GM19397 (cell line): Measurements from ENCODE around the gene NFYC.

Source experiments
- ATAC-seq: cut with Tn5 transposase; IDR thresholded peaks from one replicate; pipeline ENCODE4 v1.9.1; 2021; ENCODE audit warnings: mild to moderate bottlenecking, moderate library complexity; ENCODE audit not compliant: unreplicated experiment

The NFYC gene

DNA sequence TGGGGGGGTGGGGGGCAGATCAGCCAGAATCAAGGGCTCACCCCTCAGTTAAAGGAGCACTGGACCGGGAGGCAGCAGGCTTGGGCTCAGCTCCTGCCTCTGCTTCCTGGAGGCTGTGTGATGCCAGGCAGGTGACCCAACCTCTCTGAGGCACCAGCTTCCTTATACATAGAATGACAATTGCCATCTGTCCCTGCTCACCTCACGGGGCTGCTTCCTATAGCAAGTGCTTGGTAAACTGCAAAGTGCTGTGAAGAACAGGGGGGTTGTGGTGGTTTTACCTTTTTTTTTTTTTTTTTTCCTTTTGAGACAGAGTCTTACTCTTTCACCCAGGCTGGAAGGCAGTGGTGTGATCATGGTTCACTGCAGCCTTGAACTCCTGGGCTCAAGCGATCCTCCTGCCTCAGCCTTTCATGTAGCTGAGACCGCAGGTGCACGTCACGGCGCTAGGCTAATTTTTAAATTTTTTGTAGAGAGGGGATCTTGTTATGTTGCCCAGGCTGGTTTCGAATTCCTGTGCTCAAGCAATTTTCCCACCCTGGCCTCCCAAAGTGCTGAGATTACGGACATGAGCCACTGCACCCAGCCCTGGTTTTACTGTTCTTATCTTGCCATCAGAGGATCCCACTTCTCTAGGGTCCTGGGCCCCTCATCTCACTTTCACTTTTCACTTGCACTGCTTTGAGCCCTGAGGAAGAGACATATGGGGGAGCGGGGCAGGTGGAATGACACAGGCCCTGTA lies 103.6 kb downstream of the NFYC start:
- no peak for ATAC-seq

DNA sequence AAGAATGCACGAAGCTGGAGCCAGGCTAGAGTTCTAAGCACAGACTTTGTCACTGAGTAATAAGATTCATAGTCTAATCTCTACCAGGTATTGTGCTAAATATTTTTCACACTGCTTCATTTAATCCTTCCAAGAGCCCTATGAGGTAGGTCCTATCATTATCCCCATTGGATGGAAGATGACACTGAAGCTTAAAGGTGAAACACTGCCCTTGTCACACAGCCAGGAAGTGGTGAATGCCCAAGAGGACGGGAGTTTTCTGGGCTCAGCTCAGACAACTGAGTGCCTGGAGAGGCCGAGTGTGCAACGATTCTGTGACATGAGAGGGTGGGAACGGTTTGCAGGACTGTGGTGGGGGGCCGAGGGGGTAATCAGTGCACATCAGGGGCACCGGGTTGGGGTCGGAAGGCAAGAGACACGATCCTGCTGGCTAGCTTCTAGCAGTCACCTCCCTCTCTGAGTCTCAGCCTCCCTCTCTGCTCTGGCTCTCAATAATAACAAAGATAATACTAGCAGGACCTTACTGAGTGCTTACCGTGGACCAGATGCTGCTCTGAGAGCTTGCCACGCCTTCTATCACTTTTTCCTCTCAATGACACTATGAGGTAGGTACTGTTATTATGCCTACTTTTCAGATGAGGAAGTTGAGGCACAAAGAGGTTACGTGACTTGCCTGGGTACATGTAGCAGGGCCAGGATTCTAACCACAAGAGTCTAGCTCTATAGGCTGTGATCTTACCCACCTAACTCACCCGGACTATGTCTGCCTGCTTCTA lies 104.5 kb downstream of the NFYC start:
- no peak for ATAC-seq

DNA sequence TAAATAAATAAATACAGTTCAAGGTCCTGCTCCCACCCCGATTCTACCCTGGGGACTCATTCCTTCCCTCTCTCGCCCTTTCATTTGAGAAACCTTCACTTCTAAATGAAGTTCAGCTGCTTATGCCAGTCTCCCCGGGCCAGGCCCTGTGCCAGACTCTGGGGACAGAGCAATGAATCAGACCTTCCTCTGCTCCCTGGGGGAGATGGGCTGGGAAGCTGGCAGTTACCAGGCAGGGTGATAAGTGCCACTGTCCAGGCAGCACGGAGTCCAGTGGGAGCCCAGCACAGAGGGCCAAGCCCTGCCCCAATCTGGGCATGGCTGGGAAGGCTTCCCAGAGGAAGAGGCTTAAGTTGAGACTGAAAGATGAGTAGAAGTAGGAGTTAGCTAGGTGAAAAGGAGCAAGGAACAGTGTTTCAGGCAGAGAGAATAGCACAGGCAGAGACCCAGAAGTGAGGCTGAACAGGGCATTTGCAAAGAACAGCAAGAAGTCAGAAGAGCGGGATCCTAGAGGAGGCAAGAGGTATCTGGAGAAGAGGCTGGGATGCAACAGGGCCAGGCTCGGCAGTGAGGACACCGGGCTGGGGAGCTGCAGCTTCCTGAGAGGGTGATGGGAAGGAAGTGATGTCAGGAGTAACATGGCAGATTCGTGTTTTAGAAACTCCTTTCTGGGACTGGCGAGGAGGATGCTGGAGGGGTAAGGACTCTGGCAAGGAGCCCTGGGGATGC lies 105.6 kb downstream of the NFYC start:
- no peak for ATAC-seq

DNA sequence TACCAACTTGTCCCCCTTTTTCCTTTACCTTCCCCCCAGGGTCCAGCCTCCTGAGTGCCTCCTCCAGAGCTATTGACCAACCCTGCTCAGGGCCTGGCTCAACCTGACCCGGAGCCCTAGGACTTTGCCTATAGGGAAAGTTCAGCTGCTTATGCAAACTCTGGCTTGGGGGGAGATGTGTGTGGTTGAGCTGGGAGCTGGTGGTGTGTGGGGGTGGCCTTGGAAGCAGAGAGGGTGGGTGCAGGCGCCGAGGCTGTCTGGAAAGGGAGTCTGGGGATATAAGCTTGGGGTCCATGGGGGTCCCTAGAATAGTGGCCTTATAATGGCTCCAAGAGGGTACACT lies 106.1 kb downstream of the NFYC start:
- no peak for ATAC-seq

DNA sequence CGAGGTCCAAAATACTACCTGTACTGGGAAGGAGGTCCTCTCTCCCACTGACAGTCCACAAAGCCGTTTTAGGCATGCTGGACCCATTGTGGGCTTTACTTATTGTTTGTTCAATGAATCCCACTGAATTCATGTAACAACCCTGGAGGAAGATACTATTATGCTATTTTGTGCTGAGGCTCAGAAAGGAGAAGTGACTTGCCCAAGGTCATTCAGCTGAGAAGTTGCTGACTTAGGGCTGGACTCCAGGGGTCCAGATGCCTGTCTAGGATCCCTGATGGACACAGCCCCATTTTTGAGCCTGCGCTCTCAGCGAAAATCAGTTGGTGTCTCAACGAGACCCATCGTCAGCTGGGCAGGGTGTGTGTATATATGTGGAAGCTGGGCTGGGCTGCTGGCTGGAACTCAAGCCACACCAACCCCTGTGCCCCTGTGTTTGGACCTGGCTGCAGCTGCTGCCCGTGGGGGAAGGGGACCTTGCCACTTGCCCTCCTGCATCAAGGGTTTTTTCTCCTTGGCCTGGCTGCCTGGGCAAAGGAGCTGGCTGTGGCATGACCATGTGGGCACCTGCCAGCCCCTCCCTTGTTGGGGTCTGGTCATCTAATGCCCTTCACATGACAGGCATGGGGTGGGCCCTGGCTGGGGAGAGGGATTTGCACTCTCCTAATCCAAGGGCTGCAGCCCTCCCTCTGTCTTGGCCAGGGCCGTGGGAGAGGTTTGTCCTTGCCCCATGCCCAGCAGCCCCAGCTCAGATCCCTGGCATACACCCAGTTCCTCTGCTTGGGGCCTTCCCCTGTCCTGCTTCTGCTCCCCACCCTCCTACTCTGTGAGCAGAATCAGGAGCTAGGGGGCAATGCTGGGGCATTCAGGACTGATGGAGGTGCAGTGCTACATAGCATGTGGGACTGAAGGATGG lies 107.1 kb downstream of the NFYC start:
- no peak for ATAC-seq

DNA sequence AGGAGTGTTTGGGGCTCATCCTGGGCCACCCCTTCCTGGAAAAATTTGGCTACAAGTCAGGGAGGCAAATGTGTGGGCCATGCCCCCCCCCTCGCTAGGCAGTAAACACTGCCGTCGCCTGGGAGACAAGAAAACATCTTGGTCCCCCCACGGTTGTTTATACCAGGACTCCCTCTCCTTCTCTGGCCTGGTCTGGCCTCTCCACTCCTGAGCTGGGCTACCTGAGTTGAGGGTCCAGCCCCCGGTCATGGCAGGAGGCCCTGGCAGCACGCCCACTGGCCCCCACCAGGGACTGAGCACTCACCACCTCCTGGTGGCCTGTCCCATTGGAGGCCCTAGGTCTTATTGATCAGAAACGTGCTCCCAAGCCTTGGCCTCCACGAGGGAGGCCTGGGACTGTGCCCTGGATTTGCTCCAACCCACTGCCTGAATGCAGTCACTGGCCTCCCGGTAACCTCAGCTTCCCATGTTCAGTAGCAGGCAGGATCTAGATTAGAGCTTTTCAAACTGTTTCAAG lies 107.9 kb downstream of the NFYC start:
- no peak for ATAC-seq

DNA sequence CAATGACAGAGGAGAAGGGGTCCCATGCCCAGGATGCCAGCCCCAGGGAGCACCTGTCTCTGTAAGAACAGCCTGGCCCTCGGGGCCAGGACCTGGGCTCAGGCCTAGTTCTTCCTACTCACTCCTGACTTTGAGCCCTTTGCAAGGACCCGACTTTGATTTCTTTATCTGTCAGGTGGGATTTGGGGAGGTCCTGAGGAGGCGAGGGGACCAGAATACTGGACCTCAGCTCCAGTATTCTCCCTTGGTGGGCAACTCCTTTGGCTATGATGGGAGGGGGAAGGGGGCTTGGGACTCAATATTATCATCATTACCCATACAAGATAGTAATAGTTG lies 110.2 kb downstream of the NFYC start:
- no peak for ATAC-seq

DNA sequence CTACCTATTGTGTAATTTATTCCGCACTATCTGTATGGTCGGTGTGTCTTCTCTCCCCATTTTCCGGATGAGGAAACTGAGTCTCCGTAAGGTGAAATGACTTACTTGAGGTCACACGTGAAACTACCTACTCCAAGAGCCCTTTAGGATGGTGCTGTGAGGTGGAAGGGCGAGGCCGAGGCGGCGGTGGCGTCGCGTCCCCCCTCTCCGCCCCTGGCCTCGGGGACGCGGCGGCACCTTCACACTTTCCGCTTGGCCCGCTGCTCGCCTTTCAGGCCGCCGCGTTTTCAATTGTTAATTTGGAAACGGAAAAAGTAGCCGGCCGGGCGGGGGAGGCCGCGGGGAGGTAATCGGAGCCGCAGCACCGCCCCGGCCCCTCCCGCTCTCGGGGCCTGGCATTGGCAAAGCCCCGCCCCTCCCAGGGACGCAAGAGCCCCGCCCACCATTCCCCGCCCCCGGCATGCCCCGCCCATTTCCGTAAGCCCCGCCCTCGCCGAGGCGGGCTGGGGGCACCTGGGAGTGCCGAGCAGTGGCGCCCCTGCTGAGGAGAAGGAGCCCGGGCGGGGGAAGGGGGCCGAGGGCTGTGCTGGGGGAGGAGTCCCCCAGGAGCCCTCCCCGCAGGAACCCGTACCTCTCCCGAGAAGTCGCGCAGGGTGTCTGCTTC lies 110.7 kb downstream of the NFYC start:
- ATAC-seq: peak; percentile 48

DNA sequence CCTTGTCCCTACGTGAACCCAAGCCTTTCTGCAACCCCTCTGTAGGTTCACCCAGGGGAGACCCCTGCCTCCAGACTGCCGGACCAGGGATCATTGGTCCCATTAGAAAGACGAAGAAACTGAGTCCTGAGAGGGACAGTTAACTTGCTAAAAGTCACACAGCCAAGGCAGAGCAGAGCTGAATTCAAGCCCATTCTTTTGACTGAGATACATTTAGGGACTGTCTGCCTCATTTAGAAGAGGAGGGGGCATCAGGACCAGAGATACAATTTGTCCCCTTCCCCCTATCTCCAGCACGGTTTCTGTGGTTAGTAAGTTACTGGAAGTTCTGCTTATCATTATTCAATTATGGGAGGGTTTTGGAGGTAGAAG lies 111.2 kb downstream of the NFYC start:
- ATAC-seq: no peak

DNA sequence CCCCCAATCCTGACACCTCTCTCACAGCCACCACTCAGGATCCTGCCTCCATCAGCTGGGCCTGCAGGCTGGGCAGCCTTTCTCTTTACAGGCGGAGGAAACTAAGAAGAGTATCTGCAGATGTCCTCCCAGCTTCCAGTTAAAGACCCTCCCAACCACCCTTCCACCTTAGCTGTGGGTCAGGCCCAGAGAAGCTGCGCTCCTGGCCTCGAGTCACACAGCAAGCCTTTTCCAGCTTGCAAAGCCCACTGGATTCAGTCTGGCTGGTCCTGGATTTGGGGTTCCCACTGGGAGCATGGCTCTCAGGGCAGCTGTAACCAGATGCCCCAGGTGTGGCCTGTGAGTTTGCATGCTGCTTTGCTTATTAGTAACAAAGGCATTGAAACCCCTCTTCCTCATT lies 111.9 kb downstream of the NFYC start:
- ATAC-seq: no peak

DNA sequence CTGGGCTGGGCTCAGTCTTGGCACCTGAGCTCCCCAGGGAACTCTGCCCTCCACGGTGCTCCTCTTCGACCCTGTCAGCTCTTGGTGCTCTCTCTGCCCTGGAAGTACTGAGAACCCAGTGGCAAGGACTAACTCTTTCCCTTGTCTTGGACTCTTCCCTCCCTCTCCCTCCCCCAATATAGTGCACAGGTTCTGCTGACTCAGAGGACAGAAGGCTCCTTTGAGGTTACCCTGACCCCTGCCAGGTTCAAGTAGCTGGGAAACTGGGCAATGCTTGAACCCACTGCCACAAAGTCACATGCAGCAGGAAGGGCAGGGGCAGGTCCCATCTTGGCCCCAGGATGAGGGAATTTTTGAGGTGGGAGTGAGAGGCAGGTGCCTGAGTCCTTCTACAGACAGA lies 112.4 kb downstream of the NFYC start:
- ATAC-seq: no peak

DNA sequence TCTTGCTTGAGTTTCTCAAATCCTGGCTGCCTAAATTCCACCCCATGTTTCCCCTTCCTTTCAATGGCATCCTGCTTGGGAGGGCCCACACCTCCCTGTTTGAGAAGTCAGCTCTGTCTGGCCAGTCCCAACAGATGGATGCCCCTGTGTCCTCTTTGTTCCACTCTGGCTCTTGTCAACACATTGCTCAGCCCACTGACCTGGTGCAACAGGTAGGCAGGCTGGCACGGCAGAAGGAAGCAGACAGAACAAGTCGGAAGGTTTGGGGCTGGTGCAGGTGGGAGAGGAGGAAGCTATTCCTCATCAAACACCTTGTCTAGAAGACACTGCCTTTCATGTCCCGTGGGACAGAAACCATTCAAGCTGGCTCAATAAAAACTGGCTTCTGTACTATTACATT lies 114.7 kb downstream of the NFYC start:
- ATAC-seq: no peak

DNA sequence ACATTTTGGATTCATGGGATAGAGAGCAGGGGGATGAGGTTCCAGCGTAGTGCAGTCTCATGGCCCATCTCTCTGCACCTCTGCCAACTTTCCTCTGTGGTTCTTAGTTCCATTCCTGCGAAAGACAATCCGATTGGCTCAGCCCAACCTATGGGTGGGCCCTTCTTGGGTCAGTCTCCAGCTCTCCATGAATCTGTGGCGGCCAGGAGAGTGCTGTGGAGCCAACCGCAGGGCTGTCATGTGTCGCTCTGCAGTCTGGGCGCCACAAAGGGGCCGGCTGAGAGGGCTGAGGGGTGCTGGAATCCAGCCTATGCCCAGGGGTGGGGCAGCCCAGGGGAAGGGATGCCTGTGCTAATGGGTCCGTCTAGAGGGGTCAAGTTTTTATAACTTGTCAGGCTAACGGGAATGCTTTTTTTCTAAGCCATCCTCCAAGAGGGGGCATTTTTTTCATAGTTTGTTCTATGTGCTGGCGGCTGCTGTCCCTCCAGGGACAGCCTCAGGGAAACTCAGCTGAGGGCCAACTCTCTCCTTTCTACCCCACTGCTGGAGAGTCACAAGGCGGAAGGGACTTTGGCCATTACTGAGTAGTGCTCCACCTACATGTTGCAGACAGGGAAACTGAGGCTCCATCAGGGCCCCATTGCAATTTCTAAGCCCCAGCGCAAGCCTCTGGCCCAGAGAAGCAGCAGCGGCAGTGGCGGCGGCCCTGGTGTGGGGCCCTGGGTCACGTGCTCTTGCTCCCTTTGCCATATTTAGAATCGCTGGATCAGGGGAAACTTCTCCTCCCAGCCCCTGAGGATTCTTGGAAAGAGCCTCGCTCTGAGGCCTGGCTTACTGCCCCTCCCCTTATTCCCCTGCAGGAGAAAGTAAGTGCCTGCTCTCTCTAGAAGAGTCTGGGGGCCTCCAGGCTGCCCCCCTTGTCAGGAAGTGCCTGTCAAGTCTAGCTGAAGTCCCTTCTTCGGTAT lies 115.5 kb downstream of the NFYC start:
- ATAC-seq: no peak

DNA sequence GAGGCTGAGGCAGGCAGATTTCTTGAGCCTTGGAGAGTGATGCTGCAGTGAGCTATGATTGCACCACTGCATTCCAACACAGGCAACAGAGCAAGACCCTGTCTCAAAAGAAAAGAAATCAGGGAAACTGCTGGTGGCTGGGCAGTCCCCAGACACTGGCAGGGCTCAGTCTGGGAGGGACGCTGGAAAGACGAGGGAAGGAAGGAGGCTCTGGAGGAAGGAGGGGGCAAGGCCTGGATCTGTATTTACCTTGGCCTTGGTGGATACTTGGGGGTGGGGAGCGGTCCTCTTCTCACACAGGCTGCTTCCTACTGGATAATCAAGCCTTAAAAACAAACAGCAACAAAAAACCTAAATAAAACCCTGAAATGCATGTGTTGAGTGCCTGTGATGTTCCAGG lies 116.5 kb downstream of the NFYC start:
- no peak for ATAC-seq

DNA sequence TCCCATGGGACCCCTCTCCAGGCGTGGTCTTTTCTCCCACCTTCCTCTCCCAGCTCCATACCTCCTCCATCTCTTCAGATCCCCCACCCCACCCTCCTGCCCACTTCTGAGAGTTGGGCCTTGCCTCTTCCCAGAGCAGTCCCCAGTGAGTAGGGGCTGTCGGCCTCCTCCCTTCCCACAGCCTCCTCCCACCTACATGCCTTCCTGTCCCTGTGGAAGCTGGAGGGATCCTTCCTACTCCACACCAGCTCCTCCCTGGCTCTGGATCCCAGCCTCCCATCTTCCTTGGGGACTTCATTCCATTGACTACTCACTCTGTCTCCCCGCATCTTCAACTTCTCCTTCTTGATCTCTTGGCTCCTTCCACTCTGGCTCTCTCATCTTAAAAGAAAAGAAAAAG lies 116.9 kb downstream of the NFYC start:
- ATAC-seq: no peak

DNA sequence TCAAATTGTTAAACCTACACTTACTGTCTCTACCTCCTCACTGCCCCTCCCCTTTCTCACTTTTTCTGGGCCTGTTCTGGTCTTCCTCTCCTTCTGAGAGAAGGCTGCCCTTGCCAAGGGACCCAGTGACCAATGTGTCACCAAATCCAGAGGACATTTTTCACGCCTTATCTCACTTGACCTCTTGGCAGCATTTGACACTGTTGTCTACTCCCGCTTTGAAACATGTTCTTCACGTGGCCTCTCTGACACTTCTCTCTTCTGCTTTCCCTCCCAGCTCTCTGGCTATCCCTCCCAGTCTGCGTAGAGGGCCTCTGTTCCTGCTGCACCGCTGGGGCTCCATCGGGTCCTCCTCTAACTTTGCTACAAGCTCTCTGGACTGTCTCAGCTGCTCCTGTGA lies 117.4 kb downstream of the NFYC start:
- no peak for ATAC-seq

DNA sequence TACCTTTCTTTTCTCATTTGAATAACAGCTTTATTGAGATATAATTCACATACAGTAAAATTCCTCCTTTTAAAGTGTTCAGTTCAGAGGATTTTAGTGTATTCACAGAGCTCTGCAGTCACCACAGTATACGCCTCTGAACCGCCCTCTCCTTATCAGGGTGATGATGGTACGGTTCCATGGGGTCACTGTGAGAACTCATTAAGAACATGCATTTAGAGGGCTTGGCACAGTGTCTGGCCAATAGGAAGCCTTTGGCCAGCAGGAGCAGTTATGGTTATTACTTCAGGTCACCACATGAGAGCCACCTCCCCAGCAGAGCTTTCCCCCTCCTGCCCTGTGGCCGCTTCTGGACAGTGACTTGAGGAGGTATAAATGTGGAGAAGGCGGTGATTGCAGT lies 119.4 kb downstream of the NFYC start:
- no peak for ATAC-seq

DNA sequence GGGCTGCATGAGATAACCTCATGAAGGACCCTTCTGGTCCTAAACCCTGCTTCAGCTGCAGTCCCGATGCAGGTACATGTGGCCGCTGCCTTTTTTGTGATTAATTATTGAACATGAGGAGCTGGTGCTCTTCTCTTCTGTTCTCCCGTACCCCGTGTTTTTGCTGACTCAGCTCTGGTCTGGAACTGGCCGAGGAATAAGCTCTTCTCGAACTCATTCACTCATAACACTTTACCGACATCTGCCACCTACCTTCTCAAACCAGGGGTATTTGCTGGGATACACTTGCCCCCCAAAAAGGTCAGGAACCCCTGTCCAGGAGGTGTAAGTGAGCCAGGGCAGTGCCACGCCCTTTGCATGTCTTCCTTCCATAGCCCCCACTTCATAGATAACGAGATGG lies 123.9 kb downstream of the NFYC start:
- ATAC-seq: no peak

DNA sequence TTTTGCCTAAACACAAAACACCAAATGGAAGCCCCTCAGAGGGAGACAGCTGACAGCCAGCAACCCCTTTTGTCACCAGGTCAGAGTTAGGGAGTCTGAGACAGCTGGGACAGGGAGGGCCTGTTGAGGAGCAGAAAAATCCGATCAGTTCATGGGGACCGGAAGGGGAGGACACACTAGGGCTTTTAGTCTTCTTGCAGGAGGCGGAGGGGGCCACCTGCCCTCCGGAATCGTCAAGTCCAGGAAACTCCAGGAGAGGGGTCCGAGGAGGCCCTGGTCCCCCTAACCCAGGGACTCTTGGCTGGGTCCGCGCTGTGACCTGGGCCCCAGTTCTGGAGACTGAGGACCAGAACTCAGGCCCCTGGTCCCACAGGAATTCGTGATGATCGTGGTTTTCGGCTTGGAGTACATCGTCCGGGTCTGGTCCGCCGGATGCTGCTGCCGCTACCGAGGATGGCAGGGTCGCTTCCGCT lies 126.3 kb downstream of the NFYC start:
- no peak for ATAC-seq
